ENCODE results near the gene SSBP4.

GRCh38 chr19:18439025-18439909, 20.1 kb downstream of the SSBP4 start:
- TF ChIP-seq CTCF (IDR thresholded peaks at IDR 0.05): no peak
- TF ChIP-seq POLR2A (IDR thresholded peaks at IDR 0.05): no peak
